Myocyte (in vitro differentiated cells): ENCODE data around the gene DRGX. TPM values are rescaled to one million over a fixed set of nuclear protein-coding genes. Genes with fewer than 3 reads are reported as not detected.
A peak's percentile ranks its signal among the peaks of the same experiment; 100 is the strongest.

Source experiments
- DNase-seq: peaks from one replicate; pipeline ENCODE4 v3.0.0-alpha.2; 2012; ENCODE audit warnings: low read depth
- polyA plus RNA-seq: library from polyadenylated mRNA; unstranded; fragments of >200 nt; gene quantifications from one replicate; pipeline ENCODE4 v1.2.1, GENCODE V29; 2012; ENCODE audit warnings: missing spikeins
- total RNA-seq: library from RNA; depleted of rRNA; stranded (reverse); fragments of >200 nt; gene quantifications from 2 replicates; pipeline ENCODE4 v1.2.3, GENCODE V29; 2014

Gene DRGX
- total RNA-seq, result not detected in 2 replicates
- 0.03 TPM for polyA plus RNA-seq

DNA sequence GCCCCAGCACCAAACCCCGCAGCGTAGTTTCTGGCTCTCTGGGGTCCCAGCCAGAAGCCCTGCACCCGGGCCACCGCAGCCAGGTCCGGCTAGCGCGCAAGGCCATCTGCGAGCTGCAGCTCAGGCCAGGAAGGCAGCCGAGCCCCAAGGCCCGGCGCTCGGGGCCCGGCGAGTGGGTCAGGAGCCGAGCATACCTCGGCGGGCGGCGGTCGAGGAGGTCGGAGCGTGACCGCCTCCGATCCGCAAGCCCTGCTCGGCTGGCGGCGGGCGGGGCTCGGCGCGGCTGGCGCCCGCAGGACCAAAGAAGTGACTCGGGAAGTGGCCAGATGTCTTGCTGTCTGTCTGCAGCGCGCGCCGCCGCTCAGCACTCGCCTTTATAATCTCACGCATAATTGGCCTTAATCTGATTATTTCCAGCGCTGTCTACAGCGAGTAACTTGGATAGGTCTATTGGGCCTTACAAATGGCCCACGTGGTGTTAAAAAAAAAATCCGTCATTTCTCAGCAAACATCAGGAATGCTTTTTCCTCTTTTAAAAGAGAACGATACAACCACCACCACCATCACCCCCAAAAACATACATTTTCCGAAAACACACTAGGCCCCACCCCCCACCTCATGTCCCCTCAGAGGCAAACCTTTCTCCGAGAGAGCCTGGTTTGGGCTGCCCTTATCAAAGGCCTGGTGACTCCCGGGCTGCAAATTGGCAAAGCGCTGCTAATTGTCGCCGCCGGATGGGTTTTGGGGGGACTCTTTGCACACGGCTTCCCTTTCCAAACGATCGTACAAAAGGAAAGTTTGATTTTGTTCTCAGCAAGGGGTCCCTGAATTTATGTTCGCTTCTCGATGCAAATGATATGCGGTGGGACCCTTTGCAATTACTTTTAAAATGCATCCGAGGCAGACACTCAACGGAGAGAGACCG, at the start of gene DRGX:
DRGX (minus strand) TSS at position 349 of the 925 bp plus-strand sequence. CDS start 649 bp downstream, outside the sequence.
- no peak for DNase-seq

DNA sequence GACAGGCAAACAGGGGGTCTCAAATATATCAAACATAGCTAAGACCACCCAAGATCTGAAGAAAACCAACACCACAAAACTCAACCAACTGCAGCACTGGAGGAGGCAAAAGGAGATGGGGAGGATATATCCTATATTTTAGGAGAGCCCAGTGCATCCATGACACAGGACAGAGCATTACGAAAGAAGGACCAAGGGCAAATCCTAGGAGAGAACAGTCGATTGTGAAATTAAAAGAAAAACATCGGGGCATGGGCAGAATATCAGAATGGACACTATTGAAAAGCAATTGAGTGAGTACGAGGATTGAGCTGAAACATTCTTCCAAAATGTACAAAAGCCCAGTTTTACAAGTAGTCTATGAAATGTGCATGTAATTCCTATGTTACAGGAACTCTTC, 48.5 kb upstream of the DRGX start:
- no peak for DNase-seq

GRCh38 chr10:49442863-49443262, 47.0 kb upstream of the DRGX start:
- DNase-seq, result no peak

DNA sequence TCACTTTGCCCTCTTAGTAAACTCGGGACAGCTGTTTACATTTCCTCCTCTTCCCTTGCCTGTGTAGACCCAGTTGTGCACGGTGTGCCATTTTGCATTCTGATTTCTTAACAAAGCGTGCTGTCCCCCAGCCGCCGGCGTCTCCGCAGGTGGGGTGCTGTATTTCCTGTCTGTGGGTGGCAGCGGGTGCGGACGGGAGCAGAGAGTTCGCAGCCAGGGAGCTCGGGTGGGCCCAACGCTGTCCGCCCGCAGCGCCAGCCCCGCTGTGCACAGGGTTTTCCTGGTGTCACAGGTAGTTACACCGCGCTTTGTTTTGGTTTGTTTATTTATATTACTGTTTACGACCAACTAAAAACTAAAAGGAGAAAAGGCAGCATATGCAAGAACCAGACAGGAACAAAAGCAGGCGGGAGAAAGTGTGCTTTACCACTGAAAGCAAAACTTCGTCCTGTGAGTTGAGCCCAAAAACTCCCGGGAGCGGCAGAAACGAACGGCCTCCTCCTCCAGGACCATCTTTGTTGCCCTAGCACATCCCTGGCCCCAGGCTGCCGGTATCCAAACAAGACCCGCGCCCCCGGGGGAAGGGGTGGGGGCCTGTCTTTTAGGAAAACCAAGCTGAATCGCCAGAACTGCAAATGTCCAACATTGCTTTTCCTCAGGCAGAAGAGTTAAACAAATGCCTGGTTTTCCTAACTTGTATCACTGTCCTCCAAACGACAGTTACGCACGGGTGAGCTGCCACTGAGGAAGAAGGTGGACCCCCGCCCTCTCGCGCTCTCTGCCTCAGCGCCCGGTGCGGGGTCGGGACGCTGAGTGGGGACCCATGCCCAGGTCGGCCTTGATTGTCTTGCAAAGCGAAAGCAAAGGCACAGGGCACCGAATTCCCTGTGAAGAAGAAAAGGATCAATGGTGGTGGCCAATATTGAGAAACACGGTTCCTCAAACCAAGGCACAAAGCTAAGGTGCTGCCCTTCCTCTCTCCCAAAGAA, 45.9 kb upstream of the DRGX start:
- no peak for DNase-seq

- DNase-seq, result no peak
These were observed 39.3 kb upstream of the DRGX start for GRCh38 chr10:49435225-49435624.

- no peak for DNase-seq
These were observed 37.2 kb upstream of the DRGX start for GRCh38 chr10:49433069-49433468.

DNA sequence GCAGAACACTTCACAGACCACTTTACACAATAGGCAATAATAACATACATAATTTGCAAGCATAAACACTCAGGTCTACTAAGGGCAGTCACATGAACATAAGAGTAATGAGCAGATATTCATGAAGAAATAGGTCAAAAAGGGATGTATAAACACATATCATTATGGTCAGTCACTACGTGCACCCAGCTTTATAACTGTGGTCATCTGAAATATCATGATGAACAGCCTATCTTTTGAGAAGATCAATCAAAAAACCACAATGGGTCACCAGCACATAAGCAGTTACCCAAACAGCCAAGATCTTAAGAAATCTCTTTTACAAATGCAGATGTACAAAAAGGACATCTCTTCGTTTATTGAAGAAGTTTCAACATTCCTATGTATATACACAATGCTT, 35.5 kb upstream of the DRGX start:
- DNase-seq, result no peak

- DNase-seq, result no peak
These were observed 33.6 kb upstream of the DRGX start for GRCh38 chr10:49429458-49429857.

DNA sequence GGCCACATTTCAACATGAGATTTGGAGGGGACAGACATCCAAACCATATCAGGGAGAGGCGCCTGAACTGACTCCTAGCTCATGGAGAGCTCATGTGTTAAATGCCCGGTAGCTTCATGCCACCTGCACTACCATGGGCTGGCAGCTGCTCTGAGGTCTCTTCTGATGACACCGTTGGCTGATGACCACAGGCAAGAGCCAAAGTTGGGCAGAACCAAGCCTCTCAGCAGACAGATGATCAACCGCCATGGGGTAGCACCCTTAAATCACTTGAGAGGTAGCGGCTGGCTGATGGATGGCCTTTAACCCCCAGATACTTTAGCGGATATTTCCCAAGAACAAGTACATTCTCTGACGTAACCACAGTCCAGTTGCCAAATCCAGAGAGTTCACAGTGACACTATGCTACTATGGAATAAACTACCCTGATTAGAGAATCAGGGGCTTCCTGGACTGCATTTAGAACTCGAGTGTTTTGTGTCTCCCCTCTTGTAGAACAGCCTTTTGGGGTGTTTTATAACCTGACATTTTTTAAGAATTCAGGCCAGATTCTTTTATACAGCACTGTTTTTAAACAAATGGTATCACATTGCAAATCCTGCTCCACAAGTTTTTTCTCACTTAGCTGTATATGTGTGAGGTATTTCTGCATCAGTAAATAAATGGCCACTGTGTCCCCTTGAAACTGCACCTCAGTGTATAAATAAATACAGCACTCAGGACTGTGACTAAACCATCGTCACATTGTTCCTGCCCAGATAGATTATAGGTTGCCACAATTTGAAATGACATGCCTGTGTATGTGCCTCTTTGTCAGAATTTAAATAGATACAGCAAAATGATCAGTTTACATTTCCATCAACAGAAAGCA, 30.8 kb upstream of the DRGX start:
- peak; percentile 2 for DNase-seq

GRCh38 chr10:49419005-49419404, 23.1 kb upstream of the DRGX start:
- DNase-seq, result no peak

DNA sequence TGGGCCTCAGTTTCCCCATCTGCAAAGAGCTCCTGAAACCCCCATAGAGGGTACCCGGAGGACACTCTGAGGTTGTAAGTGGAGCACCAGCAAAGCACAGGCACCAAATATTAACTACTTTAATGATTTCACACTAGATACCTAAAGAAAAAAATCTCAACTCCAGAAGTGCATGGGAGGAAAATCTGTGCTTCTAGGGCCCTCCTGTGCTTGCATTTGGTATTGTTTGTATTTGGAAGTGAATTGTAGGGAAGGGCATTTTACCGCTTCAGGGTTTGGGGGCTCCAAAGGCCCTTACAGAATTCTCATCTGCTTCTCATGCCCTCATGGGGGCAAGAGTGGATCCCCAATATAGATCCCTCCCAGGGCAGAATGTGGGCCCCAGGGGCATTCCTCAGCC, 22.4 kb upstream of the DRGX start:
- DNase-seq, result no peak

GRCh38 chr10:49418053-49418326, 22.1 kb upstream of the DRGX start:
- no peak for DNase-seq

GRCh38 chr10:49417311-49418052, 21.6 kb upstream of the DRGX start:
- DNase-seq, result no peak

DNA sequence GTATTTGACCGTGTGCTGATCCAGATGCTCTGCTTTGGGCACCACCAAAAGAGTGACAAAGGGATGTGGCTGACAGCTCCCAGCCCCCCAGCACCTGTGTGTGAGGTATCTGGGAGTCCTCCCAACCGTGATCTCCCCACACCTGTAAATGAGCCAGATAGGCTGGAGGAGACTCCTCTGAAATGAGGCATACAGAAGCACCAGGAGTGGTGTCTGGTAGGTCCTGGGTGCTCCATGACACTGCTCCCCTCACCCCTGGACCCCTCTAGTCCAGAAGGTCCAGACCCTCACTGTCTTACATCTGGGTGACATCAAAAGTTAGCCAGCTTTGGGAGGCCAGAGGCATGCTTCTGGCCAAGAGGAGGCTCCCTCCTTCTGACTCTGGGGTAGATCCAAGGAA, 20.0 kb upstream of the DRGX start:
- no peak for DNase-seq

DNA sequence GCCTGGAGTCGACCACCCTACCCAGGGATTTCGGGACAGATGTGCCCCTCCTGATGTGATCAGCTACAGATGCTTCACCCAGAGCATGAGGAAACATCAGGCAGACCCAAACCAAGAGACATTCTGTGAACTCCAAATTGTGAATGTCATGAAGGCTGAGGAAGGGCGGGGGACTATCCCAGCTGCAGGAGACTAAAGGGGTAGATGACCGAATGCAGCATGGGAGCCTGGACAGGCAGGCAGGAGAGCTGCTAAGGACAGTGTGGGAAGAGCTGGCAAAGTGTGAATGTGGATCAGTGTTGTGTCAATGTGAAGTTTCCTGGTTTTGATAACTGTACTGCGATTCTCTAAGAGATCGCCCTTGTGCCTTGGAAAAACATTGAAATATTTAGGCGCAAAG, 19.2 kb upstream of the DRGX start:
- no peak for DNase-seq

- DNase-seq, result no peak
These were observed 18.6 kb upstream of the DRGX start for GRCh38 chr10:49414496-49414895.

- no peak for DNase-seq
These were observed 16.7 kb upstream of the DRGX start for GRCh38 chr10:49412571-49412970.

DNA sequence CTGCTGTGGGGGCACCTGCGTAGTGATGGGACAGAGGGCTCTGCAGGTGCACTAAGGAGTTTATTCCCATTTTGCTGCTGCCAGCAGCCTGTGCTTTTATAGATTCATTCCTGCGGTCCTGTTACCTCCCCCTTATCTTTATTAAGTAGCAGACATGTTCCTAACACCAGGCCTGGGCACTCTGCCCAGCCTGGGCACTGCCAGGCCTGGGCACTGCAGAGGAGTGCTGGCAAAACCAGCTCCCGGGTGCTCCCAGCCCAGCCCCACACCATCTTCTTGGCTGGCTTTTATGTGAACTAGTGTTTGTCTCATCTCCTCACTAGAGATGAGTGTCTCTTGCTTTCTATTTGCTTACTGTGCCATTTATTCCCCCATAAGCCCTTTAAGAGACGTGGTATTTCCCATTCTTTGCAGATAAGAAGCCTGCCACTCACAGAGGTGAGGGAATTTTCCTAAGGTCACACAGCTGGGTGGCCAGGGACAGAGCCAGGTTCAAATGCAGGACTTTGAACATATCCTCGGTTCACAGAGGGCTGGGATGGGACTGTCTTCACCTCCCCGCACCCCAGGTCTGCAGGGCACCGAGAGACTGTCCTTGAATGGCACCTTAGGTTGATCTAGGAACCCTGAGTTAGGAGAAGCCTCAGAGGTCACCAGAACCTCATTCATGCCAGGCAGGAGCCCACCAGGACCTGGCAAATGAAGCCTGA, 14.6 kb upstream of the DRGX start:
- DNase-seq, result no peak

DNA sequence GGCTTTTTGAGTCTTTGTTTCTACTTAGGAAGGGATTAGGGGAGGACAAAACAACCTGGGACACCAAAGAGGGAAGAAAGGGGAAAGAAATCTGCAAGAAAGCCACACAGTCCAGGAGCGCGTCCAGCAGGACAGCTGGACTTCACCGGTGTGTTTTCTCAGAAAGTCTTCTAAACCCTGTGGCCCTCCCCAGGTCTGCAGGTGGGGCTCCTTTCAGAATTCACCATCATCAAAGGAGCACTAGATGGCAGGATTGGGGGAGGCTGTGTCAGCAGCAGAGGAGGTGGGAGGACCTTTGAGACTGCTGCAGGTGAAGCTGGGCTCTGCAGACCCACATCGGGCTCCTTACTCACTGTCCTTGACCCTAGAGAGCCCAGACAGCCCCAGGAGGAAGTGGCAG, 13.9 kb upstream of the DRGX start:
- no peak for DNase-seq
